HG03571 (cell line): Measurements from ENCODE around the gene CTTN.
"Not testable (repeated sequence)": the region's sequence is repeated elsewhere in the genome, so short reads cannot be mapped to it uniquely, and the experiment has no call there.

Experiments
- ATAC-seq: cut with Tn5 transposase; IDR thresholded peaks from one replicate; pipeline ENCODE4 v1.9.1; 2021; ENCODE audit not compliant: unreplicated experiment

The CTTN gene

DNA sequence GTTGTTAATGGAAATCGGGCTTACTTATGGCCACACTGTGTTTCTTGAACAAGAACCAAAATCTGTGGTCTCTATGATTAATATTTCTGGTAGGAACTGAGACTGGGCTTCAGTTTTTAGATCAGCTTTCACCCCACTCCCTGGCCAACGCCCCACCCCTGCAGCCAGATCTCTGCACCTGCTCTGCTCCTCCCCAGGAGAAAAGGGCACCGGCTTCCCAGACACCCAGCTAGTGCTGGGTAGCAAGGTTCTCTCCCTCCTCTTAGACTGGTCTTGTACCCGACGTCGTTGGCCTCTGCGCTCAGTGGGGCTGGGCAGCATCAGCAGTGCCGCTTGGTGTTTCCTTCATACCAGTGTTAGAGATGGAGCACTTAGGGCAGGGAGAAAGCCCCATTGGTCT is 17.0 kb upstream of the CTTN start:
- ATAC-seq, result no peak

DNA sequence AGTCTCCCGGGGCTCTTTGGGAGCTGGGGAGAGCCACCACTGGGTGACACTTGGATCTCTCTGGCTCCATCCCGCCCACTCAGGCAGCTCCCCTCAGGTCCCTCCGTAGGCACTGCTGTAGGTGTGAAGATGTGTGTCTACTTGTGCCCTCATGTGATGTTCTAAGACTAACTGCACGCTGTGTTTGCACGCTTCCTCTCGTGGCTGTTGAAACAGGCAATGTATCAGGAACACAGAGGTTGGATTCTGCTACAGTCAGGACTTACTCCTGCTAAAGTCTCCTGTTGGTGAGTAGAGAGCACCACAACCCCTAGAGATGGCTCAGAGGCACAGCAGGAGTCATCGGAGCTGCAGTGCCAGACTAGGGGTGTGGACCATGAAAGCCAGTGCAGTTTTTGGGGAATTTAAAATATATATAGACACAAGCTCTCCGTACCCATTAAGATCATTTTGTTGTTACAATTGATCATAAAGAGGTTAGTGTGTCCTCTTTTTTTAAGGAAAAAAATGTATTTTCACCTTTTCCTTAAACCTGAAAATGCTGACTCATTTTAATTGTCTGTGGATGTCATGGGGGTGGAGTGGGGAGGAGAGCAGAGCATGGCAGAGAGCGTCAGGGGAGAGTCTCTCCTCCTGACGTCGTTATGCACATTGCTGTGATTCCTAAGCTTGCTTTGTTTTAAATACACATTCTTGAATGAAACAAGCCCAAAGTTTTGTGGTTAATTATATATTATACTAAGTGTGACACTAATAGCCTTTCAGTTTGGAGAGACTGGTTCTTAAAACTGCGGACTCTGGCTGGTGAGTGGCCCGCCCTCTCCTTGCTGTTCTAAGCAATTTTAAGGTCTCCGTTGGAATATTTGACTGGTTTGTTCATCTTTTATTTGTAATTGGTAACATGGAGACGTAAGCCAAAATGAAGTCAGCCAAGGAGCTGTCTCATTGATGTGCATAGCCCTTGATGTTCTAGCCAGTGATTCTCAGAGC is 16.2 kb upstream of the CTTN start:
- ATAC-seq, result no peak

DNA sequence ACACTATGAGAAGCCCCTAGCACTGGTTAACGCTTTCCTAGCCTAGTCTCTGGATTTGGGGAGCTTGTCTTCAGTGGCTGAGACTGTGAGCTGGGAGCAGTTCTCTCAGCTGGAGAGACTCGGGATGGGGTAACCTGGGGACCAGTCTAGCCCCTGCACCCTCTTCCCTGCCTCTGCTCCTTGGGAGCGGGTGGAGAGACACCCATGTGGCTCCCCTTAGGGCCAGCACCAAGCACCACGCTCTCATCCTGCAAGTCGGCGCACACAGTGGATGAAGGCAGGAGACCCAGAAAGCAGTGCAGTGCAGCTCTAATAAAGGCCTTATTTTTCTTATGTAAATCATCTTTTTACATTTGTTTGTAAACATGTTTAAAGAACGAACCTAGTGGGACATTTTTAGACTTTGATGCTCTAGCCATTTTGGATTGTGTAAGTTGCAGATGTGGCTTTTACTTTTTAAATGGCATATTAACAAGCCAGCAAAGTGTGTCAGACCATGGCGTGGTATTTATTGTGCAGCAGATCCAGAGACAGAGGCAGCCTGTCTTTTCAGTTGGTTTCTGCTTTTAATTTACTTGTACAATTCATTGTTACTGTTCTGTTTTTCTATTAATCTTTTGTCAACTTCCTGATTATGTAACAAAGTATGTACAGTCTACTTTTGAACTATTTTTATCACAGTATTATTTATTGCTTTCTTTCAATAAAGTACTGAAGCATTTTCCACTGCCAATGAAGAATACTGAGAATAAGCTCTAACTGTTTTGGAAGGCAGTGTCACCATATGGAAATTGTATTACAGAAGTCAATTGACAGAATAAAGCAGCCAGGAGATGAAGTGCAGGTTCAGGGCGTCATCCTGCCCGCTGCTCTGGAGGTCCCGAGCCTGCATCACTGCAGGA is 14.4 kb upstream of the CTTN start:
- ATAC-seq, result no peak

DNA sequence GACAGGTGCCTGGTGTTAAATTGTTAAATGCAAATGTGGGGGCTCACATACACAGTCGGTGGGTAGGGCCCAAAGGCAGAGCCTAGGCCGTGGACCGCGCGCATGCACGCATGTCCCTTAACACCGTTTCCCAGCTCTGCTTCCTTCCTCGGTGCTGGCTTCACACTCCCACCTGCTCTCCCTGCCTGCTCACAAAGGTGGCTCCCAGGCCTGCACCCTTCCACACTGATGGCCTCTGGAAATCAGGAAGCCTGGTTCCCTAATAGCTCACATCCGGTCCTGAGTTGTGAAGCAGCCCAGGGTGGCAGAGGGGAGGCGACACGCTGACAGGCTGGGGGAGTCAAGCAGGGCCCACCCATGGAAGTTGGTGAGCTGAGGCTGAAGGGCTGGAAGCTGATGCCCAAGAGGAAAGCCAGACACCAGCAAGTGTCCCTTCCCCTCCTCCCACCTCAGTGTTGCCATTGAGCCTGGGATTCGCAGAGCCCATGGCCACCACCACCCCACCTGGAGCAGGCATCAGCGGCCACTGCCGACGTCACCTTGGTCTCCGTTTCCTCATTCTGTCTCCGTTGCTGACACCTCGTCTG is 13.7 kb upstream of the CTTN start:
- no peak for ATAC-seq

DNA sequence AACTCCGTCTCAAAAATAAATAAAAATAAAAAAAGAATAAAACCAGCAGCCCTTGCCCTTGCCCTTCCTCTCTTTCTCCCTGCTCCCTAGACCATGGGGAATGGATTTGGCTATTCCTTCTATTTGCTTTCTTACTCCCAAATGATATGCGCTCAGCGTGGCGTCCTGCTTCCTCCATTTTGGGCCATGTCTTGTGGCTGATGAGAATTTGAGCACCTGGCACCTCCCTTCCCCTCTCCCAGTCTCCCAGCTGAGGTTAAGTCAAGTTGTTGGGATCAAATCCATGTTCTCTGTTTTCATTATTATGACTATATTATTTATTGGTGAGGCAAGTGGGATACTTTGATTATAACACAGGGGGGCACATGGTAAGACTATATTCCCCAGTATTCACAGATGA is 10.8 kb upstream of the CTTN start:
- no peak for ATAC-seq

DNA sequence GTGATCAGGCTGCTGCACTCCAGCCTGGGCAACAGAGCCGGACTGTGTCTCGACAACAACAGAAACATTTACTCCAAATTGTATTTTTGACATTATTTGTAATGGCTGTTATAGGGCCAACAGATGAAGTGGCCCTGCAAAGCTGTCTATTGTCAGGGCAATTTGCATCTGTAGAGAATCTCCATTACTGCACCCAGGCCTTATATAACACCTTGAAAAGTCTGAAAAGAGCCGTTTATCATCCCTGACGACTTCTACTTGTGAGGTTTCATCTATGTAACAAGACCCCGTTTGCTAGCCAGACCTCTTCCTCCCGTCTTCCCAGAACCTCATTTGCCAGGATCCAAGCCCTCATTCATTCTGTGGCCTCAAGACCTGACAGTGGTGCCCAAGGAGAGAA is 9.1 kb upstream of the CTTN start:
- ATAC-seq, result no peak

DNA sequence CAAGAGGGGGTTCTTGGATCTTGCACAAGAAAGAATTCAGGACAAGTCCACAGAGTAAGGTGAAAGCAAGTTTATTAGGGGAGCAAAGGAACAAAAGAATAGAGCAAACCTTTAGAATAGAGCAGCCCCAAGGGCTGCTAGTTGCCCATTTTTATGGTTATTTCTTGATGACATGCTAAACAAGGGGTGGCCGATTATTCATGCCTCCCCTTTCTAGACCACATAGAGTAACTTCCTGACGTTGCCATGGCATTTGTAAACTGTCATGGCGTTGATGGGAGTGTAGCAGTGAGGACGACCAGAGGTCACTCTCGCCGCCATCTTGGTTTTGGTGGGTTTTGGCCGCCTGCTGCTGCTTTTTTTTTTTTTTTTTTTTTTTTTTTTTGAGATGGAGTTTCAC is 7.4 kb upstream of the CTTN start:
- ATAC-seq, result not testable (repeated sequence)

DNA sequence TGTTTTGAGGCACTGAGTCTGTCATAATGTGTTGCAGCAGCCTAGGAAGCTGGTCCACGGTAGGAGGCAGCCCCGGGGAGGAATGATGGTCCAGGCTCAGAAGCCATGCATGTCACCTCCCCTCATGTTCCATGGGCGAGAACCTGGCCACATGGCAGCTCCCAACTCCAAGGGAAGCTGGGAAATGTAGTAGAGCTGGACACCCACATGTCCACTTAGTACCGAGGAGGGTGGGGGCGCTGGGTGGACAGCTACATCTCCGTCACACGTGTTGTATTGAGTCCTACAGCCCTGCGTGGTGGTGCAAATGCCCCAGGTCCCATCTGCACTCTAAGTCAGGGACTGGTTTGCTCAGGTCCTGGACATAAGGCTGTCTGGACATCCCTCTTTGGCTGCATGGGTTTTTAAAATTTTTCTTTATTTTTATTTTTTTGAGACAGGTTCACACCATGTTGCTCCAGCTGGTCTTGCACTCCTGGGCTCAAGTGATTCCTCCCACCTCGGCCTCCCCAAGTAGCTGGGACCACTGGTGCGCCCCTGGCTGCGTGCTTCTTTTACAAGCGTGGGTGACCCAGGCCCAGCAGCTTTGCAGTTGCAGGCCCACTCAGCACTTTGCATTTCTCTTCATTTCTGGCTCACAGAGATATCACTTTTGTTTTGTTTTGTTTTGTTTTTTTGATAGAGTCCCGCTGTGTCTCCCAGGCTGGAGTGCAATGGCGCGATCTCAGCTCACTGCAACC is 3.9 kb upstream of the CTTN start:
- no peak for ATAC-seq

DNA sequence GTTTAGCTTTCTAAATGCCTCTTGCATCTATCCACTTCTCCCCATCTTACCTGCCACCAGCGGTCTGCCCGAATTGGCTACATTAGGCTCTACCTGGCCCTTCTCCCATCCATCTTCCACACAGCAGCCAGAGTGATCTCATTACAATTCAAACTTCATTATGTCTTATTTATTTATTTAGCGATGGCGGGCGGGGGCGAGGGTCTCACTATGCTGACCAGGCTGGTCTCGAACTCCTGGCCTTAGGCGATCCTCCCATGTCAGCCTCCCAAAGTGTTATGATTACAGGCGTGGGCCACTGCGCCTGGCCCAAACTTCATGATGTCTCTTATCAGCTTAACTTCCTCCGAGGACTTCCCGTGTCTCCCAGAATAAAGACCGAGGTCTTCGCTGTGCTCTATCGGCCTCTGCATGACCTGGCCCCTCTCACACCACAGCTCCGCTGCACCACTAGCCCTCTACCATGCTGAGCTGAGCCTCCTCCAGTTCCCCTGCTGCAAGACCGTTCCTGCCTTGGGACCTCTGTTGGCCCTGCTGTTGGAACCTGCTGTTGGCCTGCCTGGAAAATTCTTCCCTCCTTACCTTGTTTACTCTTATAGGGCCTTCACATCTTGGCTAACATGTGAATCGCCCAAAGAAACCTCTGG is 870 bp upstream of the CTTN start:
- no peak for ATAC-seq

DNA sequence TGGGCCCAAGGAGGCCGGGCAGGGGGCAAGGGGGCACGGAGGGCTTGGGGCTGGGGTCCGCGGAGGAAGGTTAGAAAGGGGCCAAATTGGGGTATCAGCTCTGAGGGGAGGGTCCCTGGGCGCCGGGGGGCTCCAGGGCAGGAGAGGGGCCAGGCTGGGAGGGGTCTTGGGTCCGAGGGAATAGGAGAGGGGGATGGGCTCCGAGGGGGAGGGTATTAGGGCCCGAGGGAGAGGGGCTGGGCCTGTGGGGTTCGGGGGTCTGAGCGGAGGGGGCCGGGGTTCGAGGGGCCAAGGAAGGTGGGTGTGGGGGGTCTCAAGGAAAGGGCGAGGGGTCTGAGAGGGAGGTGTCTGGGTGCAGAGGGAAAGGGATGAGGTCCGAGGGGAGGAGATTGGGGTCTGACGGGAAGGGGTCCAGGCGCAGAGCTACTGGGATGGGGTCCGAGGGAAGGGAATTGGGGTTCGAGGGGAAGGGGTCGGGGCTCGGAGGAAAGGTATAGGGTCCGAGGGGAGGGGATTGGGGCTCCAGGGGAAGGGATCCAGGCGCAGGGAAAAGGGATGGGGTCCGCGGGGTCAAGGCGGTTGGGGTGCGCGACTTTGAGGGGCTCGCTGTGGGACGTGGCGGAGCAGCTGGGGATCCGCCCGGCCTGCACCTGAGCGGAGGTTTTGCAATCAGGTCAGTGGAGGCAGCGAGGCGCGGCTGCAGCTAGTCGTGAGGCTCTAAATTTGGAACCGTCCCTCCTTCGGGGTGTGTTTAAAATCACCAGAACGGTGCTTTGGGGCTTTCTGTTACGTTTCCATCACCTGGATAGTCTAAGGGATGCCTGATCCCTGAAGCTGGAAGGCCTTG is 728 bp downstream of the CTTN start:
- ATAC-seq, result no peak

DNA sequence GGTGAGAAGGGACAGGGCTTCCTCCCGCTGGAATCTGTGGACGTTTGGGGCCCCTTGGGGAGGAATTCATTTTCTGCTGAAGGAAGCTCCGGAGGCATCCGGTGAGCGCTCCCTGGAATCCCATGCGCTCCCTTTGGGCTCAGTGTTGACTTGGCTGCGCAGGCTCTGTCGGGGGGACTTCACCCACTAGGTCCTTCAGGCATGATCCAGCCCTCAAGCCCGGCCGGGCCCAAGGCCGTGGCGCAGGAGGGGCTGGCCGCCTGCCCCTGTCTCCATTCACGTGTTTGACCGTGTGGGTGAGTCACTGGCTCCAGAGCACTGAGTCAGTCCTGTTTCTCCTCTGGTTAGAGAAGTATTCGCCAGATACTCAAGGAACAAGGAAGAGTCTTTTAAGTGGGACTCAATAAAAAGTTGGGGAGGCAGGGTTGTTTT is 1.4 kb downstream of the CTTN start:
- ATAC-seq, result no peak

DNA sequence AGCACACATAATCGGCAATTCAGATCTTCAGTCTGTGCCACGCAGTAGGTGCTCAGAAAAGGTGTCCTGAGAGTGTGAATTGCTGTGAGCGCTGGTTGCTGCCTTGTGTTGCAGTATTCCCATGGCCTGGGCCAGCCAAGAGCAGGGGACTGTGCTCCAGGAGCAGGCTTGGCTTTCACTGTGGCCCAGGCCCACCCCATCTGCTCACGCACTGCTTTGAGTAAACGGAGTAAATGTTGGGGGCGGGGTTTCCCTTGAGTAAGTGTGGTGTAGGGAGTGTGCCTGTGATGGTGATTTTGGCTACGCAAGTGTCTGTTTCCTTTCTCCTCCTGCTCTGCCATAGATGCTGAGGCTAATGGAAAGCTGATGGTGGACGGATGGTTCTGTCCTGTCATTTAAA is 2.3 kb downstream of the CTTN start:
- no peak for ATAC-seq

DNA sequence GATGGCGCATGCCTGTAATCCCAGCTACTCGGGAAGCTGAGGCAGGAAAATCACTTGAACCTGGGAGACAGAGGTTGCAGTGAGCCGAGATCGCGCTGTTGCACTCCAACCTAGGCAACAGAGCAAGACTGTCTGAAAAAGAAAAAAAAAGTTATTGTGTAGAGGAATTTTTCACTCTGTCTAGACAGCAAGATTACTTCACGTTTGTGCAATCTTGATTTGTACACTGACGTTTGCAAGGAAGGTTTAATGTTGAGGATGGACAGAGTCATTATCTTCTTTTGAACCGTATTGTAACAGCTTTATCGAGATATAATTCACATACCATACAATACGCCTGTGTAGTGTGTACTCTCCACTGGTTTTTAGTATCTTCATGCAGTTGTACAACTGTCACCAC is 3.7 kb downstream of the CTTN start:
- no peak for ATAC-seq

DNA sequence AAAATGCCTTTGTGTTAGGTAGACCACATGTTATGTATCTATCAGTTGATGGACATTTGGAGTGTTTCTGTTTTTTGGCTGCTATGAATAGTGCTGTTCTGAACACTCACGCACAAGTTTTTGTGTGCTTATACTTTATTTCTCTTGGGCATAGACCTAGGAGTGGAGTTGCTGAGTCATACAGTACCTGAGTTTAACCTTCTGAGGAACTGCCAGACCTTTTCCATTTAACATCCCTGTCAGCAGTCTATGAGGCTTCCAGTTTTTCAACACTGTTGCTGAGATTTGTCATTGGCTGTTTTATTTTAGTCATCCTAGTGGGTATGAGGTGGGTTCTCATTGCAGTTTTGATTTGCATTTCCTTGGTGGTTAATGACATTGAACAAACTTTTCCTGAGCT is 4.4 kb downstream of the CTTN start:
- ATAC-seq, result no peak

DNA sequence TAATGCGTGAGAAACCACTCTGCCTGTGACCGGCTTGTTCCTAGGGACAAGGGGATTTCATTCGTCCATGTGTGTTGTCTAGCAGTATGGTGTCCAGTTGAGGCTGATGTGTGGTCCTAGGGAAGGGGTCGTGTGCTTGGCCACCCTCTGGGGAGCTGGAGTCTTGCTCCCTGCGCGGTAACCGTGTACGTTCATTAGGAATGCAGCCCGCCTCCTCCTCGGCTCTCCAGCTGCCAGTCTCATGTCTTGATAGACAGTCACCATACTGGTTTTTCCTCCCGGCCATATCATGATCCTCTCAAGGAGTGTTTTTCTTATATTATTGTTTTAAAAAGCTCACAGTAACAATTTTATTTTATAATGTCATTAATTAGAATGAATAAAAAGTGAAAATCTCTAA is 5.9 kb downstream of the CTTN start:
- no peak for ATAC-seq

DNA sequence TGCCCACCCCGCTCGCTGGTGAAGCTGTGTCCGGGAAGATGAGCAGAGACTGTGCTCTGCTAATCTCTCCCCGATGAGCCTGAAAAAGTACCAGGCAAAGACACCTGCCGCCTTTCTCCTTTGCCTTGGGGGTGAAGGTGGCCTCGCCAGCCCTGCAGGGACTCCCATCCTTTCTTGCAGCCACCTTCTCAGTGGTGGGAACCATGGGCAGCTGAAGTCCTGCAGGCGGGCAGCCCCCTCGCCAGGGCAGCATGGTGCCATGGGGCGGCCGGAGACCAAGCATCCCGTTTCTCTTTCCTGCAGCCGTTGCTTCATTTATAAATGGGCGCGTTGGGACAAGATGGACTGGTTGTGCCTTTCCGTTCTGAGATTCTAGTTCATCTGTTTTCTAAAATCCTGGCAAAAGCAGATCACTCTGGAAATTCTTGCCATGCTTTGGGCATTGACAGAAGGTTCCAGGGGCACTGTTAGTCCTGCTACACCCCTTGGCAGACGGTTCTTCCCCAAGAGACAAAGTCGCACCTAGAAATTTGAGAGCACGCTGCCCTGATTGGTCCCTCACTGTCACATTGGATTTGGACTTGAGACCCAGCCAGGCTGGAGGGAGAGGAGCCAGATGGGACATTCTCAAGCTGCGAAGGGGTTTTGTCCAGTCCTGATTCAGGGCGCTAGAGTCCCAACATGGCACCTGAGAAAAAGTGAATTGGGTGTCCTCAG is 7.5 kb downstream of the CTTN start:
- no peak for ATAC-seq

DNA sequence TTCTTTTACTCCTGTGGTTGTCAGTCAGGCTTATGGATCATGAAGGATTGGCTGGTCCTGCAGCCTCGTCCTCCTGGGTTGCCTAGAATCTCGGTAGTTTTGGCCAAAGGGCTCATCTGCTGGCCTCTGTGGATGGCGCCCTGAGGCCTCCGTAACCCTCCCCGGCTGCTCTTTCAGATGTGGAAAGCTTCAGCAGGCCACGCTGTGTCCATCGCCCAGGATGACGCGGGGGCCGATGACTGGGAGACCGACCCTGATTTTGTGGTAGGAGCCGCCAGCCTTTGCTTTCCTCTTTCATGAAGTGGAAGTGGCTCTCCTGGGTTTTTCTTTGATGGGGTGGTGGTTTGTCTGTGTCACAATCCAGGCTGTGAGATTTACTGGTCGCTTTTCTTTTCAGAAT is 8.8 kb downstream of the CTTN start:
- no peak for ATAC-seq

DNA sequence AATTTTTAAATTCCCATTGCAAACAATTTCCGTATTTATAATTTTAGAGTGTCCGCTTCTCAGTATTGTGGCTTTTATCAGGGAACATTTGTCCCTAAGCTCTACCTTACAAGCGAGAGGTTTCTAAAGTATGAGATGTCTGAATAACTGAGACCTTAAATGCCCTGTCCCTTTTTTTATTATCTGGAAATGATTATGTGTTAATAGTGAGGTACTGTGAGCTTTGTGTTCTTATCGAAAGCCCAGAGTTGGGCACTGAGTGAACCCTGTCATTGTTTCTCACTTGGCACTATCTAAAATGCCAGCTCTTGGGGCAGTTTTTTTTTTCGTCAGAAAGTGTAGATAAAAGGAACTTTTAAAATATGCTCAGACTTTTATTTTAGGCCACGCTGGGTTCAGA is 9.5 kb downstream of the CTTN start:
- ATAC-seq, result no peak

DNA sequence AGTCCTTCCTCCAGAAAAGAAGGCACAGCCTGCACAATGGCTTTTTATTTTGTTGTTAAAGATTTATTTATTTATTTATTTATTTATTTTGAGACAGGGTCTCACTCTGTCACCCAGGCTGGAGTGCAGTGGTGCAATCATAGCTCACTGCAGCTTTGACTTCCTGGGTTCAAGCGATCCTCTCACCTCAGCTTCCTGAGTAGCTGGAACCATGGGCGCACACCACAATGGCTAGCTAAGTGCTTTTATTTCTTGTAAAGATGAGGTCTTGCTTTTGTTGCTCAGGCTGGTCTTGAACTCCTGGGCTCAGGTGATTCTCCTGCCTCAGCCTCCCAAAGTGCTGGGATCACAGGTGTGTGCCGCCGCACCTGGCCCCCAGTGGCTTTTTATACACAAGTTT is 10.0 kb downstream of the CTTN start:
- not testable (repeated sequence) for ATAC-seq
